ENCODE measurements around the gene FCF1. TPM values are rescaled to one million over a fixed set of nuclear protein-coding genes. Genes with fewer than 3 reads are reported as not detected.

FCF1 gene
- total and polyA plus RNA-seq, 2 of the 13 experiments (the other 11 are each of a cell fraction or from before 2014, with no cell fraction given) = 31.0 to 44.4 TPM

- TF ChIP-seq ZBTB8A (CRISPR knock-in tag; IDR thresholded peaks at IDR 0.05; ENCODE audit: borderline replicate concordance, low read depth) (no peak), HOXA5 (CRISPR knock-in tag; IDR thresholded peaks at IDR 0.05) (no peak), ASH2L (IDR thresholded peaks at IDR 0.05; ENCODE audit: insufficient read length, low read depth, low read length) (no peak), ISX (CRISPR knock-in tag; conservative IDR thresholded peaks at IDR 0.05) (no peak), XRCC5 (optimal IDR thresholded peaks at IDR 0.05; ENCODE audit: low read length) (no peak), ZNF234 (CRISPR knock-in tag; conservative IDR thresholded peaks at IDR 0.05) (no peak), NR2F6 (IDR thresholded peaks at IDR 0.05) (no peak), NR2F6 (CRISPR knock-in tag; IDR thresholded peaks at IDR 0.05) (no peak)
- TF ChIP-seq, protein P1, sequence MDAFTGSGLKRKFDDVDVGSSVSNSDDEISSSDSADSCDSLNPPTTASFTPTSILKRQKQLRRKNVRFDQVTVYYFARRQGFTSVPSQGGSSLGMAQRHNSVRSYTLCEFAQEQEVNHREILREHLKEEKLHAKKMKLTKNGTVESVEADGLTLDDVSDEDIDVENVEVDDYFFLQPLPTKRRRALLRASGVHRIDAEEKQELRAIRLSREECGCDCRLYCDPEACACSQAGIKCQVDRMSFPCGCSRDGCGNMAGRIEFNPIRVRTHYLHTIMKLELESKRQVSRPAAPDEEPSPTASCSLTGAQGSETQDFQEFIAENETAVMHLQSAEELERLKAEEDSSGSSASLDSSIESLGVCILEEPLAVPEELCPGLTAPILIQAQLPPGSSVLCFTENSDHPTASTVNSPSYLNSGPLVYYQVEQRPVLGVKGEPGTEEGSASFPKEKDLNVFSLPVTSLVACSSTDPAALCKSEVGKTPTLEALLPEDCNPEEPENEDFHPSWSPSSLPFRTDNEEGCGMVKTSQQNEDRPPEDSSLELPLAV (CRISPR knock-in tag; conservative IDR thresholded peaks at IDR 0.05; ENCODE audit: low read depth) = no peak
- TF ChIP-seq, protein P2, sequence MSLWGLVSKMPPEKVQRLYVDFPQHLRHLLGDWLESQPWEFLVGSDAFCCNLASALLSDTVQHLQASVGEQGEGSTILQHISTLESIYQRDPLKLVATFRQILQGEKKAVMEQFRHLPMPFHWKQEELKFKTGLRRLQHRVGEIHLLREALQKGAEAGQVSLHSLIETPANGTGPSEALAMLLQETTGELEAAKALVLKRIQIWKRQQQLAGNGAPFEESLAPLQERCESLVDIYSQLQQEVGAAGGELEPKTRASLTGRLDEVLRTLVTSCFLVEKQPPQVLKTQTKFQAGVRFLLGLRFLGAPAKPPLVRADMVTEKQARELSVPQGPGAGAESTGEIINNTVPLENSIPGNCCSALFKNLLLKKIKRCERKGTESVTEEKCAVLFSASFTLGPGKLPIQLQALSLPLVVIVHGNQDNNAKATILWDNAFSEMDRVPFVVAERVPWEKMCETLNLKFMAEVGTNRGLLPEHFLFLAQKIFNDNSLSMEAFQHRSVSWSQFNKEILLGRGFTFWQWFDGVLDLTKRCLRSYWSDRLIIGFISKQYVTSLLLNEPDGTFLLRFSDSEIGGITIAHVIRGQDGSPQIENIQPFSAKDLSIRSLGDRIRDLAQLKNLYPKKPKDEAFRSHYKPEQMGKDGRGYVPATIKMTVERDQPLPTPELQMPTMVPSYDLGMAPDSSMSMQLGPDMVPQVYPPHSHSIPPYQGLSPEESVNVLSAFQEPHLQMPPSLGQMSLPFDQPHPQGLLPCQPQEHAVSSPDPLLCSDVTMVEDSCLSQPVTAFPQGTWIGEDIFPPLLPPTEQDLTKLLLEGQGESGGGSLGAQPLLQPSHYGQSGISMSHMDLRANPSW (CRISPR knock-in tag; IDR thresholded peaks at IDR 0.05; ENCODE audit: borderline replicate concordance) = no peak
Measured at GRCh38 chr14:74705613-74706500, 7.1 kb upstream of the FCF1 start (continued).
